ENCODE results near the gene KIF21B.
A peak's percentile ranks its signal among the peaks of the same experiment; 100 is the strongest.

Gene KIF21B

GRCh38 chr1:201020721-201021629 is 2.5 kb downstream of the KIF21B start:
- no peak for DNase-seq (ENCODE audit: low read depth in 2 of 2)

- DNase-seq (ENCODE audit: low read depth in 2 of 2) = no peak
These were observed 3.4 kb downstream of the KIF21B start for GRCh38 chr1:201020040-201020591.

GRCh38 chr1:201019321-201019977 is 4.1 kb downstream of the KIF21B start:
- peak; percentile 79 for DNase-seq (ENCODE audit: low read depth in 2 of 2)

GRCh38 chr1:201017828-201018163 is 5.7 kb downstream of the KIF21B start:
- no peak for DNase-seq (ENCODE audit: low read depth in 2 of 2)

GRCh38 chr1:201016943-201017827 is 6.3 kb downstream of the KIF21B start:
- no peak for DNase-seq (ENCODE audit: low read depth in 2 of 2)

- DNase-seq (ENCODE audit: low read depth in 2 of 2) = no peak
These were observed 7.3 kb downstream of the KIF21B start for GRCh38 chr1:201016211-201016651.

GRCh38 chr1:201015551-201016091 is 7.9 kb downstream of the KIF21B start:
- no peak for DNase-seq (ENCODE audit: low read depth in 2 of 2)

- DNase-seq (ENCODE audit: low read depth in 2 of 2) = no peak
These were observed 8.7 kb downstream of the KIF21B start for GRCh38 chr1:201014816-201015200.

GRCh38 chr1:201013991-201014815 is 9.3 kb downstream of the KIF21B start:
- DNase-seq (ENCODE audit: low read depth in 2 of 2) = no peak

GRCh38 chr1:201013031-201013485 is 10.5 kb downstream of the KIF21B start:
- DNase-seq (ENCODE audit: low read depth in 2 of 2) = no peak

GRCh38 chr1:201011616-201012015 is 11.9 kb downstream of the KIF21B start:
- DNase-seq (ENCODE audit: low read depth in 2 of 2) = no peak

GRCh38 chr1:201009962-201010645 is 13.4 kb downstream of the KIF21B start:
- DNase-seq (ENCODE audit: low read depth in 2 of 2) = no peak

GRCh38 chr1:201008666-201009360 is 14.7 kb downstream of the KIF21B start:
- DNase-seq (ENCODE audit: low read depth in 2 of 2) = no peak

GRCh38 chr1:201007481-201007880 is 16.0 kb downstream of the KIF21B start:
- no peak for DNase-seq (ENCODE audit: low read depth in 2 of 2)

- DNase-seq (ENCODE audit: low read depth in 2 of 2) = no peak
These were observed 17.1 kb downstream of the KIF21B start for GRCh38 chr1:201006450-201006849.

GRCh38 chr1:201004732-201005131 is 18.8 kb downstream of the KIF21B start:
- no peak for DNase-seq (ENCODE audit: low read depth in 2 of 2)

GRCh38 chr1:201004154-201004553 is 19.4 kb downstream of the KIF21B start:
- DNase-seq (ENCODE audit: low read depth in 2 of 2) = no peak

- no peak for DNase-seq (ENCODE audit: low read depth in 2 of 2)
These were observed 21.0 kb downstream of the KIF21B start for GRCh38 chr1:201002510-201002909.

GRCh38 chr1:201001962-201002361 is 21.6 kb downstream of the KIF21B start:
- no peak for DNase-seq (ENCODE audit: low read depth in 2 of 2)
